WTC11 (cell line): ENCODE data around the gene HMX2.

Experiments
- ATF6 ChIP-seq: sonication (generic); formaldehyde crosslinking; IDR thresholded peaks from 2 replicates; pipeline ENCODE4 v1.8.1; 2023; ENCODE audit warnings: mild to moderate bottlenecking, missing genetic modification reagents
- CTCF ChIP-seq: fragments of 200-600 bp; IDR thresholded peaks from 2 replicates; pipeline ENCODE4 v1.8.0; 2022; ENCODE audit warnings: antibody characterized with exemption
- GABPB1 ChIP-seq: sonication (generic); formaldehyde crosslinking; IDR thresholded peaks from 2 replicates; pipeline ENCODE4 v1.8.1; 2023; ENCODE audit warnings: mild to moderate bottlenecking, missing genetic modification reagents
- GRHL2 ChIP-seq: fragments of 250-450 bp; sonication (Bioruptor Pico); IDR thresholded peaks from 2 replicates; pipeline ENCODE4 v1.8.0; 2022; ENCODE audit warnings: mild to moderate bottlenecking, moderate library complexity; ENCODE audit not compliant: insufficient replicate concordance, severe bottlenecking
- JUN ChIP-seq: sonication (generic); formaldehyde crosslinking; IDR thresholded peaks from 2 replicates; pipeline ENCODE4 v1.8.0; 2023; ENCODE audit warnings: mild to moderate bottlenecking, missing genetic modification reagents
- SMAD4 ChIP-seq: sonication (generic); formaldehyde crosslinking; IDR thresholded peaks from 2 replicates; pipeline ENCODE4 v1.8.0; 2022; ENCODE audit warnings: mild to moderate bottlenecking, missing genetic modification reagents
- ZNF121 ChIP-seq: sonication (generic); formaldehyde crosslinking; IDR thresholded peaks from 2 replicates; pipeline ENCODE4 v1.8.0; 2023; ENCODE audit warnings: missing genetic modification reagents
- TF ChIP-seq, protein P1 (sequence below): sonication (generic); formaldehyde crosslinking; IDR thresholded peaks from 2 replicates; pipeline ENCODE4 v1.8.1; 2022; ENCODE audit warnings: low read depth, missing genetic modification reagents, borderline replicate concordance
- TF ChIP-seq, protein P2 (sequence below): sonication (generic); formaldehyde crosslinking; IDR thresholded peaks from 2 replicates; pipeline ENCODE4 v1.8.0; 2022; ENCODE audit warnings: mild to moderate bottlenecking, missing genetic modification reagents
- TF ChIP-seq, protein P3 (sequence below): sonication (generic); formaldehyde crosslinking; IDR thresholded peaks from 2 replicates; pipeline ENCODE4 v1.8.0; 2022; ENCODE audit warnings: missing genetic modification reagents

- TF ChIP-seq, protein P1, sequence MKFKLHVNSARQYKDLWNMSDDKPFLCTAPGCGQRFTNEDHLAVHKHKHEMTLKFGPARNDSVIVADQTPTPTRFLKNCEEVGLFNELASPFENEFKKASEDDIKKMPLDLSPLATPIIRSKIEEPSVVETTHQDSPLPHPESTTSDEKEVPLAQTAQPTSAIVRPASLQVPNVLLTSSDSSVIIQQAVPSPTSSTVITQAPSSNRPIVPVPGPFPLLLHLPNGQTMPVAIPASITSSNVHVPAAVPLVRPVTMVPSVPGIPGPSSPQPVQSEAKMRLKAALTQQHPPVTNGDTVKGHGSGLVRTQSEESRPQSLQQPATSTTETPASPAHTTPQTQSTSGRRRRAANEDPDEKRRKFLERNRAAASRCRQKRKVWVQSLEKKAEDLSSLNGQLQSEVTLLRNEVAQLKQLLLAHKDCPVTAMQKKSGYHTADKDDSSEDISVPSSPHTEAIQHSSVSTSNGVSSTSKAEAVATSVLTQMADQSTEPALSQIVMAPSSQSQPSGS (CRISPR knock-in tag): no peak
- TF ChIP-seq CTCF (no peak), ATF6 (CRISPR knock-in tag) (no peak), JUN (CRISPR knock-in tag) (no peak), GABPB1 (CRISPR knock-in tag) (no peak), ZNF121 (CRISPR knock-in tag) (no peak), GRHL2 (CRISPR knock-in tag) (no peak), SMAD4 (CRISPR knock-in tag) (no peak)
- TF ChIP-seq, protein P2, sequence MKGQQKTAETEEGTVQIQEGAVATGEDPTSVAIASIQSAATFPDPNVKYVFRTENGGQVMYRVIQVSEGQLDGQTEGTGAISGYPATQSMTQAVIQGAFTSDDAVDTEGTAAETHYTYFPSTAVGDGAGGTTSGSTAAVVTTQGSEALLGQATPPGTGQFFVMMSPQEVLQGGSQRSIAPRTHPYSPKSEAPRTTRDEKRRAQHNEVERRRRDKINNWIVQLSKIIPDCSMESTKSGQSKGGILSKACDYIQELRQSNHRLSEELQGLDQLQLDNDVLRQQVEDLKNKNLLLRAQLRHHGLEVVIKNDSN (CRISPR knock-in tag): no peak
- TF ChIP-seq, protein P3, sequence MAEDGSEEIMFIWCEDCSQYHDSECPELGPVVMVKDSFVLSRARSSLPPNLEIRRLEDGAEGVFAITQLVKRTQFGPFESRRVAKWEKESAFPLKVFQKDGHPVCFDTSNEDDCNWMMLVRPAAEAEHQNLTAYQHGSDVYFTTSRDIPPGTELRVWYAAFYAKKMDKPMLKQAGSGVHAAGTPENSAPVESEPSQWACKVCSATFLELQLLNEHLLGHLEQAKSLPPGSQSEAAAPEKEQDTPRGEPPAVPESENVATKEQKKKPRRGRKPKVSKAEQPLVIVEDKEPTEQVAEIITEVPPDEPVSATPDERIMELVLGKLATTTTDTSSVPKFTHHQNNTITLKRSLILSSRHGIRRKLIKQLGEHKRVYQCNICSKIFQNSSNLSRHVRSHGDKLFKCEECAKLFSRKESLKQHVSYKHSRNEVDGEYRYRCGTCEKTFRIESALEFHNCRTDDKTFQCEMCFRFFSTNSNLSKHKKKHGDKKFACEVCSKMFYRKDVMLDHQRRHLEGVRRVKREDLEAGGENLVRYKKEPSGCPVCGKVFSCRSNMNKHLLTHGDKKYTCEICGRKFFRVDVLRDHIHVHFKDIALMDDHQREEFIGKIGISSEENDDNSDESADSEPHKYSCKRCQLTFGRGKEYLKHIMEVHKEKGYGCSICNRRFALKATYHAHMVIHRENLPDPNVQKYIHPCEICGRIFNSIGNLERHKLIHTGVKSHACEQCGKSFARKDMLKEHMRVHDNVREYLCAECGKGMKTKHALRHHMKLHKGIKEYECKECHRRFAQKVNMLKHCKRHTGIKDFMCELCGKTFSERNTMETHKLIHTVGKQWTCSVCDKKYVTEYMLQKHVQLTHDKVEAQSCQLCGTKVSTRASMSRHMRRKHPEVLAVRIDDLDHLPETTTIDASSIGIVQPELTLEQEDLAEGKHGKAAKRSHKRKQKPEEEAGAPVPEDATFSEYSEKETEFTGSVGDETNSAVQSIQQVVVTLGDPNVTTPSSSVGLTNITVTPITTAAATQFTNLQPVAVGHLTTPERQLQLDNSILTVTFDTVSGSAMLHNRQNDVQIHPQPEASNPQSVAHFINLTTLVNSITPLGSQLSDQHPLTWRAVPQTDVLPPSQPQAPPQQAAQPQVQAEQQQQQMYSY (CRISPR knock-in tag): no peak
Measured at GRCh38 chr10:123151737-123152135, 3.8 kb downstream of the HMX2 start.
